Keratinocyte (primary cell): ENCODE results near the gene CLDN11. TPM values are rescaled to one million over a fixed set of nuclear protein-coding genes. Genes with fewer than 3 reads are reported as not detected.

ENCODE experiments used
- DNase-seq: peaks from one replicate; pipeline ENCODE4 v3.0.0-alpha.2; 2011; ENCODE audit warnings: low read depth, missing footprints, low spot score
- FAIRE-seq: peaks from 2 replicates; lab custom pipeline; 2011; peaks lifted over from hg19 to GRCh38; lab: Jason Lieb, UNC
- H2AFZ ChIP-seq: 2 replicates; pipeline ENCODE4 v1.6.0; 2012; ENCODE audit warnings: low read length, control low read depth, inconsistent platforms; ENCODE audit not compliant: control insufficient read depth
- H3K27ac ChIP-seq: 2 replicates; pipeline ENCODE4 v1.5.1; 2011; ENCODE audit warnings: low read length; ENCODE audit not compliant: control insufficient read depth, insufficient read depth
- H3K27me3 ChIP-seq: 3 replicates; pipeline ENCODE4 v1.6.0; 2011; ENCODE audit warnings: low read length; ENCODE audit not compliant: control insufficient read depth, insufficient read depth; ENCODE audit errors: extremely low read depth
- H3K36me3 ChIP-seq, 2 experiments: 2 replicates in 1 of 2; 3 replicates in 1 of 2; pipeline ENCODE4 v1.5.1; 2011; ENCODE audit warnings: low read length in 2 of 2, mild to moderate bottlenecking in 1 of 2; ENCODE audit not compliant: control insufficient read depth in 2 of 2, insufficient read depth in 2 of 2; ENCODE audit errors: extremely low read depth in 1 of 2
- H3K4me1 ChIP-seq: 3 replicates; pipeline ENCODE4 v1.5.1; 2011; ENCODE audit warnings: low read length; ENCODE audit not compliant: control insufficient read depth, insufficient read depth; ENCODE audit errors: extremely low read depth
- H3K4me2 ChIP-seq: 3 replicates; pipeline ENCODE4 v1.6.0; 2011; ENCODE audit warnings: low read depth, low read length; ENCODE audit not compliant: control insufficient read depth, insufficient read depth; ENCODE audit errors: extremely low read depth
- H3K4me3 ChIP-seq, 3 experiments: fragments of 200-600 bp in 1 of 3; sonication (generic) in 1 of 3; 2 replicates in 2 of 3; 3 replicates in 1 of 3; pipeline ENCODE4 v1.5.1; 2011 to 2016; ENCODE audit warnings: low read length in 3 of 3, mild to moderate bottlenecking in 3 of 3, control low read depth in 2 of 3, inconsistent platforms in 1 of 3, low read depth in 1 of 3, mixed read lengths in 1 of 3, mixed run types in 1 of 3, moderate library complexity in 1 of 3; ENCODE audit not compliant: control insufficient read depth in 2 of 3, insufficient read depth in 2 of 3; ENCODE audit errors: extremely low read depth in 1 of 3
- H3K79me2 ChIP-seq: 2 replicates; pipeline ENCODE4 v1.6.0; 2012; ENCODE audit warnings: low read length; ENCODE audit not compliant: control insufficient read depth, insufficient read depth
- H3K9ac ChIP-seq: 3 replicates; pipeline ENCODE4 v1.6.0; 2011; ENCODE audit warnings: low read length; ENCODE audit not compliant: control insufficient read depth, insufficient read depth; ENCODE audit errors: extremely low read depth
- H3K9me1 ChIP-seq: 3 replicates; pipeline ENCODE4 v1.6.0; 2011; ENCODE audit warnings: low read length; ENCODE audit not compliant: control insufficient read depth, insufficient read depth; ENCODE audit errors: extremely low read depth
- H3K9me3 ChIP-seq: 2 replicates; pipeline ENCODE4 v1.5.1; 2012; ENCODE audit warnings: low read depth, low read length; ENCODE audit not compliant: control insufficient read depth
- H4K20me1 ChIP-seq: 3 replicates; pipeline ENCODE4 v1.6.0; 2011; ENCODE audit warnings: low read length; ENCODE audit not compliant: control insufficient read depth, insufficient read depth; ENCODE audit errors: extremely low read depth
- CTCF ChIP-seq, 3 experiments: IDR thresholded peaks in 1 of 3; conservative IDR thresholded peaks in 1 of 3; optimal IDR thresholded peaks in 1 of 3; 2 replicates in 2 of 3; 3 replicates in 1 of 3; pipeline versions ENCODE3 to v1.5.1; 2011; ENCODE audit warnings: low read length in 3 of 3, mild to moderate bottlenecking in 3 of 3, moderate library complexity in 2 of 3, control low read depth in 1 of 3, inconsistent platforms in 1 of 3; ENCODE audit not compliant: insufficient read depth in 2 of 3; ENCODE audit errors: extremely low read depth in 1 of 3
- EZH2 ChIP-seq: IDR thresholded peaks from one replicate; pipeline ENCODE4 v1.6.1; 2012; ENCODE audit warnings: inconsistent platforms, mild to moderate bottlenecking, low read length, moderate library complexity
- dilution Hi-C: fragments of 300-500 bp; cut with MboI; formaldehyde crosslinking; loops from one replicate; pipeline ENCODE4 v1.7.0; 2020; ENCODE audit warnings: low sequenced_read_pairs; ENCODE audit not compliant: extremely low pct_ligation_motif_present
- polyA plus RNA-seq, 5 experiments: library from polyadenylated mRNA; depleted of rRNA in 3 of 5; stranded (reverse) in 3 of 5; stranded (forward) in 1 of 5; unstranded in 1 of 5; fragments of >200 nt; gene quantifications; 1 replicate in 1 of 5; 2 replicates in 3 of 5; 3 replicates in 1 of 5; pipeline versions ENCODE4 v1.2.1 to v1.2.3, GENCODE V29; 2011 to 2012; ENCODE audit warnings: missing spikeins in 2 of 5, low read depth in 1 of 5, low replicate concordance in 1 of 5

Gene CLDN11
- polyA plus RNA-seq, 1 donor (not counting 4 experiments of a cell fraction or from before 2014, with no cell fraction given) = 0.12 TPM

GRCh38 chr3:170414202-170414663 lies 4.4 kb upstream of the CLDN11 start:
- Histone ChIP-seq H3K27me3 (peaks cover 10% of the 10 kb centered on the region), H2AFZ (no peak overlapping the region), H3K27ac (no peak overlapping the region), H3K79me2 (no peaks in the 10 kb centered on the region), H3K9me3 (no peaks in the 10 kb centered on the region), H4K20me1 (no peaks in the 10 kb centered on the region), H3K4me3 (no peak overlapping the region), H3K36me3 (no peaks in the 10 kb centered on the region), H3K4me1 (peaks cover 8% of the 10 kb centered on the region), H3K4me2 (peak overlapping the region; percentile 6), H3K9ac (no peak overlapping the region), H3K9me1 (no peaks in the 10 kb centered on the region)
- peak; percentile 73 for FAIRE-seq
- peak; percentile 78 to 97 (median 94) for TF ChIP-seq CTCF (optimal IDR thresholded peaks at IDR 0.05 in 1 of 3, IDR thresholded peaks at IDR 0.05 in 1 of 3, conservative IDR thresholded peaks at IDR 0.05 in 1 of 3; ENCODE audit: extremely low read depth in 1 of 3, insufficient read depth in 2 of 3, low read length in 3 of 3)
- no peak for TF ChIP-seq EZH2
- peak; percentile 26 for DNase-seq
- dilution Hi-C loops = no loop called here

DNA sequence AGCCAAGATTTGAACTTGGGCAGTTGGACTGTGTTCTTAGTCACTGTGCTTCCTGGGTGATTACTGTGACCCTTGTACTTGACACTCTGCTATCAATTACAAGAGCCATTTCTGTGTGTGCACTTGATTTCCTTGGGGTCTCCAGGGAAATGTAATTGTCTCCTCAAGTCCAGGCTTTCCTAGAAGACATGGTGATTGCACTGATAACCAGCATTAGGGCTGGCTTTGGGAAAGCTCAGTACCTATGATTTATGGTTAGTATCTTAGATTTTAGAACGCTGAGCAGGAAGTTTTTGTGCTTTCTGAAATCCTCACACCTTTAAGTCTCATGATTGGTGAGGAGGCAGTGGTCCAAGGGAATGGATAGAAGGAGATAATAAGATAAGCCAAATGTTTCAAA lies 1.6 kb upstream of the CLDN11 start:
- H3K4me2 ChIP-seq = no peak overlapping the region

More for the DNA sequence above, 1.6 kb upstream of the CLDN11 start:
- dilution Hi-C loops = no loop called here
- Histone ChIP-seq H3K9me1 (no peaks in the 10 kb centered on the region), H3K27ac (no peak overlapping the region), H2AFZ (no peak overlapping the region), H4K20me1 (no peaks in the 10 kb centered on the region), H3K9me3 (no peaks in the 10 kb centered on the region), H3K27me3 (peaks cover 24% of the 10 kb centered on the region), H3K79me2 (no peaks in the 10 kb centered on the region), H3K36me3 (no peaks in the 10 kb centered on the region), H3K9ac (no peak overlapping the region), H3K4me1 (peaks cover 8% of the 10 kb centered on the region), H3K4me3 (no peak overlapping the region)
- no peak for TF ChIP-seq EZH2
- TF ChIP-seq CTCF (optimal IDR thresholded peaks at IDR 0.05 in 1 of 3, IDR thresholded peaks at IDR 0.05 in 1 of 3, conservative IDR thresholded peaks at IDR 0.05 in 1 of 3; ENCODE audit: extremely low read depth in 1 of 3, insufficient read depth in 2 of 3, low read length in 3 of 3) = no peak
- DNase-seq = no peak
- no peak for FAIRE-seq
